DND-41 (cell line): ENCODE measurements around the gene TK2.

Experiments used
- ATAC-seq: fragments of 200-7000 bp; cut with Tn5 transposase; 3 replicates; pipeline ENCODE4 v1.9.1; 2021; ENCODE audit warnings: low read depth; ENCODE audit not compliant: insufficient read depth
- DNase-seq: peaks from one replicate; pipeline ENCODE4 v3.0.0-alpha.2; 2020
- H2AFZ ChIP-seq: 2 replicates; pipeline ENCODE4 v1.6.0; 2012; ENCODE audit warnings: low read depth, low read length
- H3K27ac ChIP-seq: 2 replicates; pipeline ENCODE4 v1.5.1; 2012; ENCODE audit warnings: low read length, inconsistent platforms
- H3K27me3 ChIP-seq: fragments of 200-600 bp; sonication (generic); 2 replicates; pipeline ENCODE4 v1.6.0; 2012; ENCODE audit warnings: low read length, mild to moderate bottlenecking, inconsistent platforms; ENCODE audit not compliant: insufficient read depth, poor library complexity
- H3K36me3 ChIP-seq: 2 replicates; pipeline ENCODE4 v1.5.1; 2012; ENCODE audit warnings: low read length, inconsistent platforms; ENCODE audit not compliant: insufficient read depth
- H3K4me1 ChIP-seq: 2 replicates; pipeline ENCODE4 v1.5.1; 2012; ENCODE audit warnings: mild to moderate bottlenecking, low read length; ENCODE audit not compliant: insufficient read depth
- H3K4me2 ChIP-seq: 2 replicates; pipeline ENCODE4 v1.6.0; 2012; ENCODE audit warnings: mild to moderate bottlenecking, moderate library complexity, low read length, inconsistent platforms; ENCODE audit not compliant: insufficient read depth
- H3K4me3 ChIP-seq, 2 experiments: fragments of 200-600 bp in 1 of 2; shearing (Covaris generic) in 1 of 2; 2 replicates each; pipeline ENCODE4 v1.5.1; 2012 to 2016; ENCODE audit warnings: inconsistent platforms in 2 of 2, low read length in 2 of 2, mild to moderate bottlenecking in 2 of 2, low read depth in 1 of 2, moderate library complexity in 1 of 2
- H3K79me2 ChIP-seq: 2 replicates; pipeline ENCODE4 v1.6.0; 2012; ENCODE audit warnings: low read length, inconsistent platforms; ENCODE audit not compliant: insufficient read depth
- H3K9ac ChIP-seq: 2 replicates; pipeline ENCODE4 v1.6.0; 2012; ENCODE audit warnings: low read depth, mild to moderate bottlenecking, inconsistent platforms, low read length, moderate library complexity
- H3K9me3 ChIP-seq: 2 replicates; pipeline ENCODE4 v1.5.1; 2012; ENCODE audit warnings: low read length, moderate library complexity, mild to moderate bottlenecking, inconsistent platforms; ENCODE audit not compliant: insufficient read depth, severe bottlenecking
- H4K20me1 ChIP-seq: 2 replicates; pipeline ENCODE4 v1.6.0; 2012; ENCODE audit warnings: low read length; ENCODE audit not compliant: insufficient read depth
- CTCF ChIP-seq: IDR thresholded peaks from 2 replicates; pipeline ENCODE4 v1.5.1; 2012; ENCODE audit warnings: borderline replicate concordance, low read length, moderate library complexity, mild to moderate bottlenecking; ENCODE audit not compliant: poor library complexity, severe bottlenecking; ENCODE audit errors: extremely low read depth
- EZH2 ChIP-seq: IDR thresholded peaks from 3 replicates; pipeline ENCODE4 v1.6.1; 2012; ENCODE audit warnings: borderline replicate concordance, low read depth, mild to moderate bottlenecking, moderate library complexity, low read length, inconsistent platforms; ENCODE audit not compliant: severe bottlenecking

TK2 gene

GRCh38 chr16:66486773-66487579 is 62.9 kb downstream of the TK2 start:
- Histone ChIP-seq H3K4me2 (no peak overlapping the region), H2AFZ (no peak overlapping the region), H3K79me2 (no peaks in the 10 kb centered on the region), H4K20me1 (no peaks in the 10 kb centered on the region), H3K27ac (no peak overlapping the region), H3K36me3 (no peaks in the 10 kb centered on the region), H3K27me3 (no peaks in the 10 kb centered on the region), H3K9me3 (no peaks in the 10 kb centered on the region), H3K9ac (no peak overlapping the region), H3K4me1 (peaks cover 8% of the 10 kb centered on the region), H3K4me3 (no peak overlapping the region)
- no peak for DNase-seq
- TF ChIP-seq EZH2 = no peak
- no peak for TF ChIP-seq CTCF
- no peak for ATAC-seq

GRCh38 chr16:66486199-66486772 is 63.6 kb downstream of the TK2 start:
- Histone ChIP-seq H3K36me3 (no peaks in the 10 kb centered on the region), H3K9ac (no peak overlapping the region), H4K20me1 (no peaks in the 10 kb centered on the region), H2AFZ (no peak overlapping the region), H3K4me1 (peaks cover 8% of the 10 kb centered on the region), H3K4me2 (no peak overlapping the region), H3K27ac (no peak overlapping the region), H3K79me2 (no peaks in the 10 kb centered on the region), H3K27me3 (no peaks in the 10 kb centered on the region), H3K9me3 (no peaks in the 10 kb centered on the region), H3K4me3 (no peak overlapping the region)
- no peak for ATAC-seq
- no peak for DNase-seq
- TF ChIP-seq EZH2 (no peak), CTCF (no peak)

- Histone ChIP-seq H2AFZ (no peak overlapping the region), H3K27me3 (no peaks in the 10 kb centered on the region), H3K9me3 (no peaks in the 10 kb centered on the region), H3K4me3 (no peak overlapping the region), H3K27ac (no peak overlapping the region), H3K36me3 (no peaks in the 10 kb centered on the region), H3K4me1 (peaks cover 8% of the 10 kb centered on the region), H3K79me2 (no peaks in the 10 kb centered on the region), H4K20me1 (no peaks in the 10 kb centered on the region), H3K4me2 (no peak overlapping the region), H3K9ac (no peak overlapping the region)
- ATAC-seq (no peak), DNase-seq (no peak)
- TF ChIP-seq CTCF (no peak), EZH2 (no peak)
Observed at GRCh38 chr16:66485376-66485775, 64.5 kb downstream of the TK2 start.
